Stimulated activated CD4-positive, alpha-beta T cell treated with anti-CD3 and anti-CD28 coated beads, TNF-alpha, amount 100 ng/mL, for 4 hours (primary cell): ENCODE measurements around the gene MET.
"Not testable (repeated sequence)": the region's sequence is repeated elsewhere in the genome, so short reads cannot be mapped to it uniquely, and the experiment has no call there.

Experiments
- DNase-seq, 3 experiments: peaks; one replicate each; pipeline ENCODE4 v3.0.0-alpha.2; 2020; ENCODE audit warnings: low read depth in 3 of 3

MET gene

GRCh38 chr7:116726713-116727431 lies 54.9 kb downstream of the MET start:
- no peak for DNase-seq

- no peak for DNase-seq
Measured at GRCh38 chr7:116727432-116728009, 55.5 kb downstream of the MET start.

- DNase-seq, result no peak
Measured at GRCh38 chr7:116728413-116728812, 56.4 kb downstream of the MET start.

GRCh38 chr7:116730097-116731022 lies 58.4 kb downstream of the MET start:
- DNase-seq, result no peak

- no peak for DNase-seq
Measured at GRCh38 chr7:116731023-116731395, 59.0 kb downstream of the MET start.

GRCh38 chr7:116731445-116732335 lies 59.7 kb downstream of the MET start:
- DNase-seq, result no peak

- no peak for DNase-seq
Measured at GRCh38 chr7:116732788-116733694, 61.0 kb downstream of the MET start.

- no peak for DNase-seq
Measured at GRCh38 chr7:116733924-116734580, 62.1 kb downstream of the MET start.

GRCh38 chr7:116734710-116735109 lies 62.7 kb downstream of the MET start:
- no peak for DNase-seq

GRCh38 chr7:116736927-116737715 lies 65.1 kb downstream of the MET start:
- DNase-seq, result no peak

- DNase-seq, result no peak
Measured at GRCh38 chr7:116738378-116738777, 66.4 kb downstream of the MET start.

GRCh38 chr7:116739307-116739706 lies 67.3 kb downstream of the MET start:
- DNase-seq, result no peak

- no peak for DNase-seq
Measured at GRCh38 chr7:116740231-116740630, 68.2 kb downstream of the MET start.

GRCh38 chr7:116740755-116741462 lies 68.9 kb downstream of the MET start:
- no peak for DNase-seq

GRCh38 chr7:116741625-116742316 lies 69.8 kb downstream of the MET start:
- no peak for DNase-seq

GRCh38 chr7:116742641-116743040 lies 70.6 kb downstream of the MET start:
- DNase-seq, result no peak

GRCh38 chr7:116743835-116744234 lies 71.8 kb downstream of the MET start:
- not testable (repeated sequence) for DNase-seq

GRCh38 chr7:116746388-116746787 lies 74.4 kb downstream of the MET start:
- DNase-seq, result not testable (repeated sequence)
